ENCODE measurements around the gene STAB1. TPM values are rescaled to one million over a fixed set of nuclear protein-coding genes. Genes with fewer than 3 reads are reported as not detected.

The STAB1 gene
- total RNA-seq, 4 donors from 2014 or later: 76.2 to 167 (median 95.8) TPM

GRCh38 chr3:52495777-52496602, 852 bp downstream of the STAB1 start:
- Histone ChIP-seq H3K4me1 (peaks cover 0 to 59% (median 6%) of the 10 kb centered on the region in 3 donors), H3K4me3 (peak overlapping the region; percentile 13 to 46), H3K27ac (peak overlapping the region in 3 of 4 donors; percentile 69 to 78 (median 76)), H3K9me3 (no peaks in the 10 kb centered on the region), H3K27me3 (no peaks in the 10 kb centered on the region), H3K36me3 (peaks cover 0 to 30% of the 10 kb centered on the region in 2 donors)
- TF ChIP-seq POLR2A (IDR thresholded peaks at IDR 0.05) (peak in 1 of 2 donors; percentile 10), EP300 (IDR thresholded peaks at IDR 0.05) (no peak), CTCF (IDR thresholded peaks at IDR 0.05) (no peak), POLR2AphosphoS5 (IDR thresholded peaks at IDR 0.05) (peak; percentile 53)
- peak; percentile 52 for ATAC-seq
- no CpG with 5 or more reads among the region's 16 CpGs for WGBS, 2 donors (ENCODE audit: low coverage in 1 of 2)

GRCh38 chr3:52498137-52499054, 3.3 kb downstream of the STAB1 start:
- H3K27ac ChIP-seq: peak overlapping the region in 2 of 4 donors; percentile 31 to 41

GRCh38 chr3:52501046-52501445, 5.9 kb downstream of the STAB1 start:
- Histone ChIP-seq H3K4me3 (no peak overlapping the region), H3K27ac (no peak overlapping the region), H3K4me1 (peaks cover 0 to 9% (median 0%) of the 10 kb centered on the region in 3 donors), H3K36me3 (peaks cover 0 to 15% of the 10 kb centered on the region in 2 donors), H3K27me3 (no peaks in the 10 kb centered on the region), H3K9me3 (no peaks in the 10 kb centered on the region)
- whole genome bisulfite sequencing, 2 donors (ENCODE audit: low coverage in 1 of 2): 90% methylated on average over 4 of the region's 11 CpGs; no CpG with 5 or more reads in 1 of the 2 donors
- no peak for TF ChIP-seq POLR2AphosphoS5 (IDR thresholded peaks at IDR 0.05)
- TF ChIP-seq POLR2A (IDR thresholded peaks at IDR 0.05): no peak
- no peak for TF ChIP-seq EP300 (IDR thresholded peaks at IDR 0.05)
- TF ChIP-seq CTCF (IDR thresholded peaks at IDR 0.05): no peak
- no peak for ATAC-seq

More at GRCh38 chr3:52498137-52499054, 3.3 kb downstream of the STAB1 start:
- ATAC-seq: peak; percentile 37
- TF ChIP-seq CTCF (IDR thresholded peaks at IDR 0.05): no peak
- no peak for TF ChIP-seq POLR2AphosphoS5 (IDR thresholded peaks at IDR 0.05)
- no peak for TF ChIP-seq EP300 (IDR thresholded peaks at IDR 0.05)
- TF ChIP-seq POLR2A (IDR thresholded peaks at IDR 0.05): no peak
- Histone ChIP-seq H3K4me3 (no peak overlapping the region), H3K9me3 (no peaks in the 10 kb centered on the region), H3K36me3 (peaks cover 0 to 12% of the 10 kb centered on the region in 2 donors), H3K27me3 (no peaks in the 10 kb centered on the region), H3K4me1 (peaks cover 0 to 35% (median under 1%) of the 10 kb centered on the region in 3 donors)
- WGBS, 2 donors (ENCODE audit: low coverage in 1 of 2): 92% methylated on average over 4 of the region's 24 CpGs; no CpG with 5 or more reads in 1 of the 2 donors

- Histone ChIP-seq H3K4me1 (peaks cover 0 to 6% (median 0%) of the 10 kb centered on the region in 3 donors), H3K36me3 (peaks cover 0 to 15% of the 10 kb centered on the region in 2 donors), H3K9me3 (no peaks in the 10 kb centered on the region), H3K4me3 (no peak overlapping the region), H3K27ac (no peak overlapping the region), H3K27me3 (no peaks in the 10 kb centered on the region)
- no peak for ATAC-seq
- no peak for TF ChIP-seq EP300 (IDR thresholded peaks at IDR 0.05)
- no peak for TF ChIP-seq POLR2AphosphoS5 (IDR thresholded peaks at IDR 0.05)
- no peak for TF ChIP-seq POLR2A (IDR thresholded peaks at IDR 0.05)
- no peak for TF ChIP-seq CTCF (IDR thresholded peaks at IDR 0.05)
- 88% methylated on average over 4 of the region's 11 CpGs; no CpG with 5 or more reads in 1 of the 2 donors for WGBS, 2 donors (ENCODE audit: low coverage in 1 of 2)
These were observed 6.9 kb downstream of the STAB1 start for GRCh38 chr3:52502001-52502400.
